22Rv1 (cell line): ENCODE data around the gene DENND1A.

Source experiments
- ZFX ChIP-seq: fragments of 450-650 bp; IDR thresholded peaks from 2 replicates; pipeline ENCODE4 v1.6.1; 2017; ENCODE audit warnings: antibody characterized with exemption, borderline replicate concordance
- TF ChIP-seq, protein P1 (sequence below): fragments of 450-650 bp; IDR thresholded peaks from 2 replicates; pipeline ENCODE4 v1.5.1; 2017; ENCODE audit warnings: mild to moderate bottlenecking

GRCh38 chr9:123450996-123451395 is 478.9 kb downstream of the DENND1A start:
- TF ChIP-seq, protein P1, sequence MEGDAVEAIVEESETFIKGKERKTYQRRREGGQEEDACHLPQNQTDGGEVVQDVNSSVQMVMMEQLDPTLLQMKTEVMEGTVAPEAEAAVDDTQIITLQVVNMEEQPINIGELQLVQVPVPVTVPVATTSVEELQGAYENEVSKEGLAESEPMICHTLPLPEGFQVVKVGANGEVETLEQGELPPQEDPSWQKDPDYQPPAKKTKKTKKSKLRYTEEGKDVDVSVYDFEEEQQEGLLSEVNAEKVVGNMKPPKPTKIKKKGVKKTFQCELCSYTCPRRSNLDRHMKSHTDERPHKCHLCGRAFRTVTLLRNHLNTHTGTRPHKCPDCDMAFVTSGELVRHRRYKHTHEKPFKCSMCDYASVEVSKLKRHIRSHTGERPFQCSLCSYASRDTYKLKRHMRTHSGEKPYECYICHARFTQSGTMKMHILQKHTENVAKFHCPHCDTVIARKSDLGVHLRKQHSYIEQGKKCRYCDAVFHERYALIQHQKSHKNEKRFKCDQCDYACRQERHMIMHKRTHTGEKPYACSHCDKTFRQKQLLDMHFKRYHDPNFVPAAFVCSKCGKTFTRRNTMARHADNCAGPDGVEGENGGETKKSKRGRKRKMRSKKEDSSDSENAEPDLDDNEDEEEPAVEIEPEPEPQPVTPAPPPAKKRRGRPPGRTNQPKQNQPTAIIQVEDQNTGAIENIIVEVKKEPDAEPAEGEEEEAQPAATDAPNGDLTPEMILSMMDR, result no peak
- no peak for TF ChIP-seq ZFX
